HEK293 (cell line): ENCODE measurements around the gene DISC1.

Experiments
- CTCF ChIP-seq: fragments of 450-650 bp; formaldehyde crosslinking; IDR thresholded peaks from 2 replicates; pipeline ENCODE4 v1.5.1; 2016; ENCODE audit warnings: missing biosample characterization, missing genetic modification characterization
- GLI4 ChIP-seq: fragments of 450-650 bp; formaldehyde crosslinking; IDR thresholded peaks from 2 replicates; pipeline ENCODE4 v1.5.1; 2016; ENCODE audit warnings: missing biosample characterization, missing genetic modification characterization
- HOXA7 ChIP-seq: sonication (generic); formaldehyde crosslinking; IDR thresholded peaks from 2 replicates; pipeline ENCODE4 v1.8.1; 2022; ENCODE audit warnings: missing genetic modification reagents, borderline replicate concordance
- TCF7L2 ChIP-seq: IDR thresholded peaks from 2 replicates; pipeline ENCODE4 v1.6.1; 2011; ENCODE audit warnings: low read depth, mild to moderate bottlenecking, inconsistent platforms, low read length, moderate library complexity, borderline replicate concordance
- ZNF24 ChIP-seq: fragments of 450-650 bp; formaldehyde crosslinking; IDR thresholded peaks from 2 replicates; pipeline ENCODE4 v1.5.1; 2016; ENCODE audit warnings: missing biosample characterization, missing genetic modification characterization
- ZNF404 ChIP-seq: fragments of 450-650 bp; formaldehyde crosslinking; IDR thresholded peaks from 2 replicates; pipeline ENCODE4 v1.5.1; 2017; ENCODE audit warnings: missing biosample characterization, missing genetic modification characterization
- ZNF449 ChIP-seq: fragments of 450-650 bp; formaldehyde crosslinking; IDR thresholded peaks from 2 replicates; pipeline ENCODE4 v1.5.1; 2017; ENCODE audit warnings: missing biosample characterization, mild to moderate bottlenecking, missing genetic modification characterization, moderate library complexity
- ZNF830 ChIP-seq: fragments of 450-650 bp; IDR thresholded peaks from 2 replicates; pipeline ENCODE4 v1.5.0; 2018; ENCODE audit warnings: missing biosample characterization, missing genetic modification characterization, low read depth, mild to moderate bottlenecking, moderate library complexity

GRCh38 chr1:231850786-231851185 is 224.2 kb downstream of the DISC1 start:
- no peak for TF ChIP-seq CTCF
- TF ChIP-seq ZNF830 (tag by site-specific recombination), result no peak
- no peak for TF ChIP-seq ZNF24
- TF ChIP-seq HOXA7 (CRISPR knock-in tag), result no peak
- TF ChIP-seq ZNF449 (tag by site-specific recombination), result no peak
- no peak for TF ChIP-seq GLI4
- TF ChIP-seq TCF7L2, result no peak
- TF ChIP-seq ZNF404 (tag by site-specific recombination), result no peak
